Gastrocnemius medialis (tissue), 4 donors: Measurements from ENCODE around the gene ROPN1L. TPM values are rescaled to one million over a fixed set of nuclear protein-coding genes. Genes with fewer than 3 reads are reported as not detected.
A peak's percentile ranks its signal among the peaks of the same experiment; 100 is the strongest.

ENCODE experiments used
- ATAC-seq, 2 donors: fragments of 150-250 bp; one replicate each; pipeline ENCODE4 v1.9.1; 2016
- DNase-seq, 2 donors: peaks; one replicate each; pipeline ENCODE4 v3.0.0-alpha.2; 2019
- H3K27ac ChIP-seq, 4 donors: fragments of 200-600 bp; sonication (generic); 1 replicate in 1 of 4; 2 replicates in 3 of 4; pipeline ENCODE4 v1.5.1; 2016 to 2018; ENCODE audit warnings: mild to moderate bottlenecking in 2 of 4, moderate library complexity in 1 of 4
- H3K27me3 ChIP-seq, 3 donors: fragments of 200-600 bp; sonication (generic) in 2 of 3; 1 replicate in 1 of 3; 2 replicates in 2 of 3; pipeline versions ENCODE4 v1.5.1 to v1.6.0; 2016 to 2019; ENCODE audit warnings: mild to moderate bottlenecking in 1 of 3, moderate library complexity in 1 of 3
- H3K36me3 ChIP-seq, 2 donors: fragments of 200-600 bp; sonication (generic) in 1 of 2; one replicate each; pipeline ENCODE4 v1.5.1; 2017 to 2018
- H3K4me1 ChIP-seq, 2 donors: fragments of 200-600 bp; sonication (generic) in 1 of 2; one replicate each; pipeline ENCODE4 v1.5.1; 2016 to 2017; ENCODE audit warnings: mild to moderate bottlenecking in 2 of 2
- H3K4me3 ChIP-seq, 4 donors: fragments of 200-600 bp; sonication (generic) in 3 of 4; 1 replicate in 1 of 4; 2 replicates in 3 of 4; pipeline ENCODE4 v1.5.1; 2016 to 2019; ENCODE audit warnings: mild to moderate bottlenecking in 2 of 4
- H3K9me3 ChIP-seq, 3 donors: fragments of 200-600 bp; sonication (generic) in 2 of 3; 1 replicate in 1 of 3; 2 replicates in 2 of 3; pipeline ENCODE4 v1.5.1; 2016 to 2019
- POLR2A ChIP-seq, 2 donors: fragments of 450-650 bp; IDR thresholded peaks; one replicate each; pipeline ENCODE4 v1.6.1; 2017; ENCODE audit warnings: antibody characterized with exemption in 2 of 2, mild to moderate bottlenecking in 2 of 2, moderate library complexity in 2 of 2
- in situ Hi-C, 4 donors: fragments of 200-750 bp; cut with MboI; loops; one replicate each; pipeline versions ENCODE4 v1.15.0 to v1.8.0; 2017; ENCODE audit warnings: low sequenced_read_pairs in 4 of 4
- intact Hi-C: fragments of 100-400 bp; cut with DNase I; formaldehyde crosslinking; loops from one replicate; pipeline ENCODE4 v1.15.1; 2023; ENCODE audit warnings: low total_unique reads
- total RNA-seq, 4 donors: library from RNA; depleted of rRNA; stranded (reverse); fragments of >200 nt; gene quantifications; one replicate each; pipeline versions ENCODE4 v1.1.0 to v1.2.3, GENCODE V29; 2016
- TF ChIP-seq, protein P1 (sequence below), 5 experiments: fragments of 450-650 bp in 3 of 5; fragments of 200-600 bp in 2 of 5; sonication (generic) in 2 of 5; IDR thresholded peaks in 4 of 5; conservative IDR thresholded peaks in 1 of 5; 1 replicate in 4 of 5; 2 replicates in 1 of 5; pipeline ENCODE4 v1.5.1; 2016 to 2019; ENCODE audit warnings: antibody characterized with exemption in 5 of 5, mild to moderate bottlenecking in 3 of 5, moderate library complexity in 3 of 5

The ROPN1L gene
- total RNA-seq, 4 donors from 2014 or later = 0.46 TPM; not detected in 3

DNA sequence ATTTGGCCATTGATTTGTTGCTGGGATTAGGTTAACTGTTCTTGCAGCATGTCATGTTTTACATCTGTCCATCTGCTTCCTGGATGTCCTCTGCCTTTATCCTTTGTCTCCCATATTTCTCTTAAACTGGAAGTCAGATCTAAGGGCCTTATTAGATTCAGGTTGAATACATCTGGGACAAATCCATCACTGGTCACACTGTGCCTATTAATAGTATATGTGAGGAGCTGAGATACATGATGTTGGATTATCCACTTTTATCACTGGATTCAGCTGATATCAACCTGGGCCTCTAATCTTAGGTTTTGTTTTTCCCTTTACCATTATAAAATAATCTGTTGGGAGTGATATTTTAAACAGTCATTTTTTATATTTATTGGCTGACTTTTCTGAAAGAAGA lies 41.8 kb upstream of the ROPN1L start:
- TF ChIP-seq, protein P1, sequence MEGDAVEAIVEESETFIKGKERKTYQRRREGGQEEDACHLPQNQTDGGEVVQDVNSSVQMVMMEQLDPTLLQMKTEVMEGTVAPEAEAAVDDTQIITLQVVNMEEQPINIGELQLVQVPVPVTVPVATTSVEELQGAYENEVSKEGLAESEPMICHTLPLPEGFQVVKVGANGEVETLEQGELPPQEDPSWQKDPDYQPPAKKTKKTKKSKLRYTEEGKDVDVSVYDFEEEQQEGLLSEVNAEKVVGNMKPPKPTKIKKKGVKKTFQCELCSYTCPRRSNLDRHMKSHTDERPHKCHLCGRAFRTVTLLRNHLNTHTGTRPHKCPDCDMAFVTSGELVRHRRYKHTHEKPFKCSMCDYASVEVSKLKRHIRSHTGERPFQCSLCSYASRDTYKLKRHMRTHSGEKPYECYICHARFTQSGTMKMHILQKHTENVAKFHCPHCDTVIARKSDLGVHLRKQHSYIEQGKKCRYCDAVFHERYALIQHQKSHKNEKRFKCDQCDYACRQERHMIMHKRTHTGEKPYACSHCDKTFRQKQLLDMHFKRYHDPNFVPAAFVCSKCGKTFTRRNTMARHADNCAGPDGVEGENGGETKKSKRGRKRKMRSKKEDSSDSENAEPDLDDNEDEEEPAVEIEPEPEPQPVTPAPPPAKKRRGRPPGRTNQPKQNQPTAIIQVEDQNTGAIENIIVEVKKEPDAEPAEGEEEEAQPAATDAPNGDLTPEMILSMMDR (IDR thresholded peaks at IDR 0.05 in 4 of 5, conservative IDR thresholded peaks at IDR 0.05 in 1 of 5) = no peak
- TF ChIP-seq POLR2A (IDR thresholded peaks at IDR 0.05) = no peak
- Histone ChIP-seq H3K27me3 (no peaks in the 10 kb centered on the region), H3K9me3 (no peaks in the 10 kb centered on the region), H3K27ac (peak overlapping the region; percentile 79 to 86 (median 82)), H3K4me1 (peaks cover 23 to 26% of the 10 kb centered on the region in 2 donors), H3K36me3 (peaks cover 5 to 45% of the 10 kb centered on the region in 2 donors), H3K4me3 (no peak overlapping the region)
- no peak for DNase-seq
- in situ Hi-C loops = loop anchor here in 2 of 4 donors (10.0 to 25.0 kb wide), 2 partner anchors 113 to 115 kb away; no protein-coding TSS in a partner anchor
- intact Hi-C loops = no loop called here
- ATAC-seq = peak; percentile 70 to 72

DNA sequence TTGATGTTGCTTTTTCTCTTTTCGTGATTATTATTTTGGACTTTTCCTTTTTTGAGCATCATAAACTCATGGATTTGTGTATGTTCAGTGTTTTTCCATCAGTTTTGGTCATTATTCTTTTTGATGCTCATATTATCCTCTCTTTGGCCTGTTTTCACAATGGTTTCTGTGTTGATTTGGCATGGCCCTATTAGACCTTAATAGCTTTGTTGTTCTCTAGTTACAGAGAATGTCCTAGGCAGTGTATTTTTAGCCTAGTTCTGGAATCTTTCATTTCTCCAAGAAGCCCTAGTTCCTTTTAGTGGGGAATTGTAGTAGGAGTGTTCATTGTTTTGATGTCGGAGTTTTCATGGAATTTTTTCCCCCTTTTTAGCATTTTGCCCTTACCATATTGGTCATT lies 41.3 kb upstream of the ROPN1L start:
- Histone ChIP-seq H3K9me3 (no peaks in the 10 kb centered on the region), H3K27me3 (no peaks in the 10 kb centered on the region), H3K4me1 (peaks cover 23 to 26% of the 10 kb centered on the region in 2 donors), H3K27ac (peak overlapping the region; percentile 79 to 86 (median 82)), H3K4me3 (peak overlapping the region in 1 of 4 donors; percentile 26), H3K36me3 (peaks cover 5 to 45% of the 10 kb centered on the region in 2 donors)
- ATAC-seq (peak; percentile 92 to 93), DNase-seq (no peak)
- no peak for TF ChIP-seq POLR2A (IDR thresholded peaks at IDR 0.05)
- TF ChIP-seq, protein P1 (IDR thresholded peaks at IDR 0.05 in 4 of 5, conservative IDR thresholded peaks at IDR 0.05 in 1 of 5) = no peak
- intact Hi-C loops (no loop called here), in situ Hi-C loops (loop anchor here in 2 of 4 donors (10.0 to 25.0 kb wide), 2 partner anchors 113 to 116 kb away; no protein-coding TSS in a partner anchor)

DNA sequence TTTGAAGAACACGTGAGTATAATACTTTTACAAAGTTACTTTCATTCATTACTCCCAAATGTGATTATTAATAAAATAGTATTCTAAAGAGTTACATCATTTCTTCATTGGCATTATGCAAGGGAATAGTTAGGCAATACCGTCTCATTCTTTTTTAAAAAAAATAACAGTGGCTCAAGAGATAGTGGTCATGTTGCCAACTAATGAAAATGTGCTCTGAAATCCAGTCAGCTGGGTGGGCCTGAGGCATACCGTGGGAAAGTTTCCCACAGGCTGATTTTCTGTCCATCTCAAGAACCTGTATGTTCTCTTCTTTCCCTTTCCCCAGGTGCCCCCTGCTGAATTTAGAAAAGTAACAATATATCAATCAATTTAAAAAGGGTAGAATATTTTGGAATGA lies 40.8 kb upstream of the ROPN1L start:
- in situ Hi-C loops (loop anchor here in 2 of 4 donors (10.0 to 25.0 kb wide), 2 partner anchors 114 to 116 kb away; no protein-coding TSS in a partner anchor), intact Hi-C loops (no loop called here)
- H3K4me3 ChIP-seq = peak overlapping the region in 1 of 4 donors; percentile 26
- H3K4me1 ChIP-seq = peaks cover 23 to 26% of the 10 kb centered on the region in 2 donors
- peak overlapping the region; percentile 79 to 86 (median 82) for H3K27ac ChIP-seq
- no peaks in the 10 kb centered on the region for H3K27me3 ChIP-seq
- ATAC-seq = peak; percentile 43 to 53
- TF ChIP-seq POLR2A (IDR thresholded peaks at IDR 0.05) = no peak
- TF ChIP-seq, protein P1 (IDR thresholded peaks at IDR 0.05 in 4 of 5, conservative IDR thresholded peaks at IDR 0.05 in 1 of 5) = no peak
- H3K9me3 ChIP-seq = no peaks in the 10 kb centered on the region
- peaks cover 5 to 45% of the 10 kb centered on the region in 2 donors for H3K36me3 ChIP-seq
- no peak for DNase-seq

DNA sequence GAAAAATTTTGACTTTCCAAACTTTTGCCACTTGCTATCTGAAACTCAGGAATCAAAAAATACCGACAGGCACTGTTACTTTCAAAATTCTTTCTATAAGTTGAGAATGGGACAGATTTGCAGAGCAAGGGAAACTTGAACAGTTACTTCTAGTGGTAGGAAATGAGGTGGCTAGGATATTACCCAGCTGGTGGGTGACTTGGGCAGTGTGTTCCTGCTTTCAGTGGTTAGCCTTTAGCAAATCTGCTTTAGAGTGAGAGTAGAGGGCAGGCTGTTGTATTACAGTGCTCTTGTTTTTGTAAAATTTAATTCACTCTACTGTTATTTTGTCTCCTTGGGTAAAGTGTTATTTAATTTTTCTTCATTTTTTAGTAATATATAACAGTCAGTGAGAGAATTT lies 40.2 kb upstream of the ROPN1L start:
- intact Hi-C loops = no loop called here
- Histone ChIP-seq H3K27me3 (no peaks in the 10 kb centered on the region), H3K9me3 (no peaks in the 10 kb centered on the region), H3K4me3 (no peak overlapping the region), H3K36me3 (peaks cover 5 to 47% of the 10 kb centered on the region in 2 donors), H3K27ac (peak overlapping the region; percentile 79 to 86 (median 82)), H3K4me1 (peaks cover 23 to 26% of the 10 kb centered on the region in 2 donors)
- in situ Hi-C loops = loop anchor here in 2 of 4 donors (10.0 to 25.0 kb wide), 2 partner anchors 114 to 117 kb away; no protein-coding TSS in a partner anchor
- no peak for ATAC-seq
- no peak for DNase-seq
- TF ChIP-seq, protein P1 (IDR thresholded peaks at IDR 0.05 in 4 of 5, conservative IDR thresholded peaks at IDR 0.05 in 1 of 5) = no peak
- no peak for TF ChIP-seq POLR2A (IDR thresholded peaks at IDR 0.05)
